NCI-H510A treated with DMSO at 0.1 percent for 48 hours (cell line): Measurements from ENCODE around the gene VEZT.
"Not testable (repeated sequence)": the region's sequence is repeated elsewhere in the genome, so short reads cannot be mapped to it uniquely, and the experiment has no call there.

Source experiments
- DNase-seq: peaks from one replicate; lab custom pipeline; 2025; lab: John Stamatoyannopoulos, UW

VEZT gene

DNA sequence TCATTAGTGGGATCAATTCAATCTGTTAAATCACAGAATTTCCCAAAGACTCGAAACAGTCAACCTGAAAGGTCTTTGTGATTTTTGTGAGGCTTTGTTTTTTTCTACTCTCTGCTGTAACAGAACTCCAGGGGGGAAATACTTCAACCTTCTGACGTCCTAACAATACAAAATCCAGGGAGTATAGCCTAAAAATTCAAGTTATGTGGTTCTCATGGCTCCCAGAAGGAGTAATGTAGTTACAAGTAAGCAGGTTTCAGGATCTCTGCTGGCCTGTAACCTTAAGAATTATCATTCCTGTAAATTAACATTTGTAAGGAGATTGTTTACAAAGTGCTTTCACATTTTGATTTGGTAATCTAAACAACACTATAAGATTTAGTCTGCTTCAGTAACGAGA lies 39.9 kb downstream of the VEZT start:
- DNase-seq, result no peak

GRCh38 chr12:95258151-95258550 lies 40.5 kb downstream of the VEZT start:
- DNase-seq, result no peak

GRCh38 chr12:95258803-95259202 lies 41.2 kb downstream of the VEZT start:
- DNase-seq, result no peak

- no peak for DNase-seq
Measured at GRCh38 chr12:95259368-95259767, 41.8 kb downstream of the VEZT start.

GRCh38 chr12:95261109-95261508 lies 43.5 kb downstream of the VEZT start:
- DNase-seq, result no peak

DNA sequence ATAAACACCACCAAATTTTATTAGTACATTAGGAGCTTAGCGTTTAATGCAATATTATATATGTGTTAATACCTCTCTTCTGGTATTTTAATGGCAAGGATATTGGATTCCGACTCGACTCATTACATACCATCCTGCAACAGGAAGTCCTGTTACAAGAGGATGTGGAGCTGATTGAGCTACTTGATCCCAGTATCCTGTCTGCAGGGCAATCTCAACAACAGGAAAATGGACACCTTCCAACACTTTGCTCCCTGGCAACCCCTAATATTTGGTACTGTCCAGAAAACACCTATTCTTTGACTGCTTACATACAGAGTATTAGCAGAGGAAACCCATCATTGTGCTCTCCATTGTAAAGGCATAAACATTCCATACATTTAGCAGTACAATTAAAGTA lies 45.2 kb downstream of the VEZT start:
- DNase-seq, result no peak

GRCh38 chr12:95265765-95266164 lies 48.2 kb downstream of the VEZT start:
- no peak for DNase-seq

DNA sequence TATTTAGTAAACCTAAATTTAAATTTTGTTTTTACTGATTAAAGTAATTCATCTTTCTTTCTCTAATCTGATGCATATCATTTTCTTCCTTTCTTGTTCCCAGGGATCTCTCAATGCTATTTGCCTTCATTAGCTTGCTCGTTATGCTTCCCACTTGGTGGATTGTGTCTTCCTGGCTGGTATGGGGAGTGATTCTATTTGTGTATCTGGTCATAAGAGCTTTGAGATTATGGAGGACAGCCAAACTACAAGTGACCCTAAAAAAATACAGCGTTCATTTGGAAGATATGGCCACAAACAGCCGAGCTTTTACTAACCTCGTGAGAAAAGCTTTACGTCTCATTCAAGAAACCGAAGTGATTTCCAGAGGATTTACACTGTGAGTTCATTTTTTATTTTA lies 48.6 kb downstream of the VEZT start:
- DNase-seq, result no peak

- DNase-seq, result no peak
Measured at GRCh38 chr12:95269892-95270291, 52.3 kb downstream of the VEZT start.

DNA sequence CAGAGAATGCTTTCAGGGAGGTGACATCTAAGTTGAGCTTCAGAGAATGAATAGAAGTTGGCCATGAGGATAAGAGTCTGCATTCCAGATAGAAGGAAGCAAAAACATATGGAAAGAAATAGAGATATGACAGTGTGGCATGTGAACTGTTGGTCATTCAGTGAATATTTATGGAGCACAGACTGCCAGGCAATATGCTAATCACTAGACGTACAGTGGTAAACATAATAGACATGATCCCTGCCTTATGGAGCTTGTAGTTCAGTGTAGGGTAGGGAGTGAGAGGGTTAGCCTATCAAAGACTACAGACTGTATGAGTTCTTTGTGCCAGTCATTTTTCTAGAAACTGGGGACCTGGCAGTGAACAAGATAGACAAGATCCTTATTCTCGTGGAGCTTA lies 53.9 kb downstream of the VEZT start:
- no peak for DNase-seq

DNA sequence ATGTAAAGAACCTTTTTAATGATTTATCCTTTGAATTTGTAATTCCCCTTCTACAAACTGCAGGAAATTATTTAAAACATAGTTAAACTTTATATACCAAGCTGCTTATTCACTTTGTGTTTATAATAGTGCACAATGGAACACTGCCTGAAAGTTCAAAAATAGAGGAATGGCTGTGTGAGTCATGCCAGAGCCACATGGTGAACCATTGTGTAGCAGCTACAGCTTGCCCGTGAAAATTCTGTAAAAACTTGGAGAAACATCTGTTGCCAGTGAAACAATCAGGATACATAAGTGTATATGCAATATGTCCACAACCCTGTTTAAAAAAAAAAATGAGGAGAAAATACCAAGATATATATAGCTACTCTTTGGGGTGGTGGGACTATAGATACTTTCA lies 59.5 kb downstream of the VEZT start:
- no peak for DNase-seq

DNA sequence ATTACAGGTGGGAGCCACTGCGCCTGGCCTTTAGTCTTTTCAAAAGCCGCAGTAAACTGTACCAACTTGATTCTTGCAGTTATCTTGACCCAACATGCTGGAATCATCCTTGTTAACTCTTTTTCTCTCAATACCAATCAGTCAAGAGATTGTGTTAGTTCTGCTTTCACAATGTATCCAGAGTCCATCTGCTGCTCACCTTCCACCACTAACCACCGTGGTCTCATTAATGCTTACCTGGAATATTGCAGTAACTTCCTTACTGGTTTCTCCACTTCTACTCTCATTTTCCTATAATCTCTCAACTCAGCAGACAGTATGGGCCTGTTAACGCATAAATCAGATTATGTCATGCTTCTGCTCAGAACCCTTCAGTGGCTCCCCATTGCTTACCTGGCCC lies 62.2 kb downstream of the VEZT start:
- DNase-seq, result no peak

DNA sequence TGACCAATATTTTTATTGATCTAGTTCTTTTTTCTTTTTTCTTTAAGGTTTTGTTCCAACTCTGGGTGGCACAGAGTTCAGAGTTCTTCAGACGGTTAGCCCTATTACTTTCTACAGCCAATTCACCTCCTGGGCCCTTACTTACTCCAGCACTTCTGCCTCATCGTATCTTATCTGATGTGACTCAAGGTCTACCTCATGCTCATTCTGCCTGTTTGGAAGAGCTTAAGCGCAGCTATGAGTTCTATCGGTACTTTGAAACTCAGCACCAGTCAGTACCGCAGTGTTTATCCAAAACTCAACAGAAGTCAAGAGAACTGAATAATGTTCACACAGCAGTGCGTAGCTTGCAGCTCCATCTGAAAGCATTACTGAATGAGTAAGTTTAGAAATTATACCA lies 64.7 kb downstream of the VEZT start:
- no peak for DNase-seq

DNA sequence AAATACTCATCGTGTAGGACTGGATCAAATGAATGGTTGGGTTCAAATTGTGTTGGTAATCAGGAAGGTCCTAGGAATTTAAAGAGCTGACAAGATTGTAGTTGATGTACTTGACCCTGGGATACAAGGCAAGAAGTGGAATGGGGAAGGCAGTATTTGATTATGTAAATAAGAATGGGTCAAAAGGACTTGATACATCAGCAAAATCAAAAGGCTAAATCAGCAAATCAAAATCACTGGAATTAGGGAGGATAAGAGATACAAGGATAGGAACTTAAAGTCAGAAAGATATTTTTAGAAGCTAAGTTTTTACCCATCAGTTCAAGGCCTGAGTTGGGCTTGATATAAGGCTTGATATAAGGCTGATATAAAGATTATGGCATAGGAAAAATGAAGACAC lies 65.8 kb downstream of the VEZT start:
- DNase-seq, result no peak

GRCh38 chr12:95286713-95287112 lies 69.1 kb downstream of the VEZT start:
- no peak for DNase-seq

DNA sequence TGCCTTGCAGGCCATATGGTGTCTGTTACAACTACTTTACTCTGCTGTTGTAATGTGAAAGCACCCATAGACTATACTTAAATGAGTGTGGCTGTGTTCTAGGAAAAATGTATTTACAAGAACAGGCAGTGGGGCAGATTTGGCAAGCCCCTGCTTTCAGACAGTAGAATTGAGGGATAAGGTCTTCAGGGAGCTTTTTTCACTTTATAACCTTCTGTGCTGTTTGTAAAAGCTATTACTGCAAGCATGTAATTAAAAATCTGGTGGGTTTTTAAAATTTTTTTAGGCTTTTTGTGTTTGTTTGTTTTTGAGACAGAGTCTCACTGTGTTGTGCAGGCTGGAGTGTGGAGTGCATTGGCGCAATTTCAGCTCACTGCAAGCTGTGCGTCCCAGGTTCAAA lies 73.9 kb downstream of the VEZT start:
- no peak for DNase-seq

DNA sequence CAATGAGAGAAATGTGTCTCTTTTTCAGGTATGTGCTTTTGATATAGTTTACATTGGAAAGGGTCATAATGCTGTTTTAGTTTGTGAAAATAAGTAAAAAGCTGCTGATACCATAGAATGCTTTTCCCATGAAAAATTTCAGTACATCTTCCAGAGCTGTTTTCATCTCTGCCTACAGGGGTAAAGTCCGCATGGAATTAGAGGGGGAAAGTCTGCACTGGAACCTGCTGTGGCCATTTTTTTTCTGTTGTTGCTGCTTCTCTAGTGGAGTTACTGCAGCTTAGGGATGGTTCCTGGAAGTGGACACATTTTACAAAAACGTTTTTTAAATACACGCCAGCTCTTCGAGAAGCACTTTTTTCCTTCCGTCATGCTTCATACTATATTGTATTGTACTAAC lies 81.3 kb downstream of the VEZT start:
- DNase-seq, result no peak

DNA sequence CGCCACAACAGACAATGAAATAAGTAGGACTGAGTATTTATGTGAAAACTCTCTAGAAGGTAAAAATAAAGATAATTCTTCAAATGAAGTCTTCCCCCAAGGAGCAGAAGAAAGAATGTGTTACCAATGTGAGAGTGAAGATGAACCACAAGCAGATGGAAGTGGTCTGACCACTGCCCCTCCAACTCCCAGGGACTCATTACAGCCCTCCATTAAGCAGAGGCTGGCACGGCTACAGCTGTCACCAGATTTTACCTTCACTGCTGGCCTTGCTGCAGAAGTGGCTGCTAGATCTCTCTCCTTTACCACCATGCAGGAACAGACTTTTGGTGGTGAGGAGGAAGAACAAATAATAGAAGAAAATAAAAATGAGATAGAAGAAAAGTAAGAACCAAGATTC lies 82.7 kb downstream of the VEZT start:
- no peak for DNase-seq

DNA sequence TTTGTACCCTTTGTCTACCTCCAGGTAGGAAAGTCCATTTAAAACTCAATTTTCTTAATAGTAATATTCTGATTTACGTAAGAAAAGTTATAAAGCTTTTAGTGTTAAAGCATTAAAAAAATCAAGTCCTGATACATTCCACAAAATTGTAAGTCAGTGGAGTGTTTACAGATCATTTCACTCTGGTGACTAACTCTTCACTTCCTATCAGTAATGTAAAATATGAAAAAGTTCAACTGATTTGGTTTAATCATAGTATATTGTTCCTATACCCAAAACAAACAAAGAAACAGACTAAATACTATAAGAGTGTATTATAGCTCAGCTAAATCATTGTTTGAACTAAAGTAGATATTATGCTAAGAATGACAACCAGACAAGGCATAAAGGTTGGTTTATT lies 85.9 kb downstream of the VEZT start:
- DNase-seq, result no peak

DNA sequence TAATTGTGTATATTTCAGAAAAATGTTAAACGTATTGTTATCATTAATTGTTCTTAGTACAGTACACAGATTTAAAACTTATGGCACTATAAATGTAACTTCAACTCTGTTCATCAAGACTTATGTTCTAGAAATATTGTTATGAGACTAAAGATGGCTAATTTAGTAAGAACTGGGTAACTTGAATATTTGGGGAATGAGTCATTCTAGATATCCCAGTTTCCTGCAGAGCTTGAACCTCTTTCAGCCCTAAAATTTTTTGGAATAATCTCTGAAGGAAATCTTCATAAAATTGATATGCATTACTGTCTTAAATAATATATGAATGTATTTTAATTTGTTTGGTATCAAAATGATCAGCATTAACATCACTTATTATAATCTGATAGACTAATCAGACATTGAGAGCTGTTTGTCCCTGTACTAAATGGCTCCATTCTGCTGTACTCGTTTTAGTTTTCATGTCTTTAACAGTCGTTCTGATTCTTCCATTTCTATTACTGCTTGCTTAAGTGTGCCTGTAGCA lies 87.1 kb downstream of the VEZT start:
- no peak for DNase-seq

DNA sequence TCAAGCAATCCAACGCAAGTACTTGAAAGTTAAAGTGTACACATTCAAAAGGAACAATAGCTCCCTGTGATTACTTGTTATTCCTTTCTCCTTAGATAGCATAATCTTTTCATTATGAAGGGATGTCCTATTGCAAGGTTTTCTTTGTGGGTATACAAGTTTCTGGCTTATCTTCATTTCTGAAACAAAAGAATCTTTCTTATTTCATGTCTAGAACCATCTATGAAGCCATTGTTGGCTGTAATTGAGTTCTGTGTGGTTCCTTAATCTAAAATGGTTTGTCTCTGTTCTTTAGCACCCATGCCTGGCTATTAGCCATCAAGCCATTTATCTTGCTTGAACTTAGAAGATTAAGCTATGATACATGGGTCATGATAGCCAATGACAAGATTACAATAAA lies 95.0 kb downstream of the VEZT start:
- no peak for DNase-seq

- not testable (repeated sequence) for DNase-seq
Measured at GRCh38 chr12:95314756-95315155, 97.1 kb downstream of the VEZT start.

GRCh38 chr12:95316798-95317197 lies 99.2 kb downstream of the VEZT start:
- no peak for DNase-seq

GRCh38 chr12:95318071-95318545 lies 100.5 kb downstream of the VEZT start:
- peak; percentile 65 for DNase-seq
